ENCODE data around the gene PRKCA.

Gene PRKCA

GRCh38 chr17:66306446-66306845, 4.0 kb downstream of the PRKCA start:
- H3K4me1 ChIP-seq, result peaks cover 9% of the 10 kb centered on the region; the same call in 1 of the 2 replicates
- H3K36me3 ChIP-seq, result no peaks in the 10 kb centered on the region
- TF ChIP-seq CTCF (IDR thresholded peaks at IDR 0.05; ENCODE audit: low read depth, low read length), result no peak
- H3K4me3 ChIP-seq (ENCODE audit: low read depth, low read length), result no peak overlapping the region
- no peak for DNase-seq
- H3K27me3 ChIP-seq, result peaks cover 5% of the 10 kb centered on the region
- no peaks in the 10 kb centered on the region for H3K9me3 ChIP-seq

GRCh38 chr17:66307257-66307656, 4.8 kb downstream of the PRKCA start:
- H3K4me3 ChIP-seq (ENCODE audit: low read depth, low read length), result no peak overlapping the region

GRCh38 chr17:66308856-66309255, 6.4 kb downstream of the PRKCA start:
- Histone ChIP-seq H3K9me3 (no peaks in the 10 kb centered on the region), H3K4me1 (peaks cover 14% of the 10 kb centered on the region), H3K27me3 (no peaks in the 10 kb centered on the region), H3K36me3 (no peaks in the 10 kb centered on the region), H3K4me3 (ENCODE audit: low read depth, low read length) (no peak overlapping the region)
- TF ChIP-seq CTCF (IDR thresholded peaks at IDR 0.05; ENCODE audit: low read depth, low read length), result no peak
- DNase-seq, result no peak

More at GRCh38 chr17:66307257-66307656, 4.8 kb downstream of the PRKCA start:
- no peak for DNase-seq
- Histone ChIP-seq H3K4me1 (peaks cover 9% of the 10 kb centered on the region; the same call in 1 of the 2 replicates), H3K9me3 (no peaks in the 10 kb centered on the region), H3K36me3 (no peaks in the 10 kb centered on the region), H3K27me3 (no peaks in the 10 kb centered on the region)
- no peak for TF ChIP-seq CTCF (IDR thresholded peaks at IDR 0.05; ENCODE audit: low read depth, low read length)

GRCh38 chr17:66309793-66310192, 7.4 kb downstream of the PRKCA start:
- H3K4me1 ChIP-seq, result peaks cover 11% of the 10 kb centered on the region
- DNase-seq, result no peak

GRCh38 chr17:66310528-66311148, 8.2 kb downstream of the PRKCA start:
- Histone ChIP-seq H3K27me3 (no peaks in the 10 kb centered on the region), H3K36me3 (no peaks in the 10 kb centered on the region), H3K4me3 (ENCODE audit: low read depth, low read length) (no peak overlapping the region), H3K4me1 (peaks cover 11% of the 10 kb centered on the region), H3K9me3 (no peaks in the 10 kb centered on the region)
- no peak for DNase-seq
- TF ChIP-seq CTCF (IDR thresholded peaks at IDR 0.05; ENCODE audit: low read depth, low read length), result peak; percentile 37

More at GRCh38 chr17:66309793-66310192, 7.4 kb downstream of the PRKCA start:
- Histone ChIP-seq H3K9me3 (no peaks in the 10 kb centered on the region), H3K36me3 (no peaks in the 10 kb centered on the region), H3K4me3 (ENCODE audit: low read depth, low read length) (no peak overlapping the region), H3K27me3 (no peaks in the 10 kb centered on the region)
- no peak for TF ChIP-seq CTCF (IDR thresholded peaks at IDR 0.05; ENCODE audit: low read depth, low read length)

- Histone ChIP-seq H3K4me3 (ENCODE audit: low read depth, low read length) (no peak overlapping the region), H3K4me1 (peaks cover 16% of the 10 kb centered on the region), H3K9me3 (no peaks in the 10 kb centered on the region), H3K36me3 (no peaks in the 10 kb centered on the region), H3K27me3 (no peaks in the 10 kb centered on the region)
- DNase-seq, result no peak
- no peak for TF ChIP-seq CTCF (IDR thresholded peaks at IDR 0.05; ENCODE audit: low read depth, low read length)
Measured at GRCh38 chr17:66312912-66313311, 10.5 kb downstream of the PRKCA start.
